HG02938 (cell line): Measurements from ENCODE around the gene PLA2G5.

Experiments
- ATAC-seq: cut with Tn5 transposase; IDR thresholded peaks from one replicate; pipeline ENCODE4 v1.9.1; 2021; ENCODE audit warnings: mild to moderate bottlenecking, moderate library complexity; ENCODE audit not compliant: unreplicated experiment

PLA2G5 gene

DNA sequence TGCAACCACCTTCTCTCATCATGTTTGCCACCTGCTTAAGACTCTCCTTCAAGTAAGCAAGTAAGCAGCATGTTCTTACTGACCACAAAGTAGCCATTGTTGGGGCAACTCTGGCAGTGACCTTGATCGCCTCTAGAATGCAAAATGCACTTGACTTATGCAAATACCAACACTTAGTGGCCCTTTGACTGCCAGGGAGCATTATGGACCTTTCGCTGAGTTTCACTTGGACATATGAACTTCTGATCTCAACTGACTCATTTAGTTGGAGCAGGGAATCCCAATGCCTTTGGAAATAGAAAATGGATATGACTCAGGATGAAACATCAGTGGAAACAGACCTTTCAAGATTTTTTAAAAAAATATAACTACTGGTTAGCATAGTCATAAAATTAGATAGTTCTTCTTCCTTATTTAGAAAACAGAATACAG is 6.1 kb upstream of the PLA2G5 start:
- ATAC-seq = no peak

DNA sequence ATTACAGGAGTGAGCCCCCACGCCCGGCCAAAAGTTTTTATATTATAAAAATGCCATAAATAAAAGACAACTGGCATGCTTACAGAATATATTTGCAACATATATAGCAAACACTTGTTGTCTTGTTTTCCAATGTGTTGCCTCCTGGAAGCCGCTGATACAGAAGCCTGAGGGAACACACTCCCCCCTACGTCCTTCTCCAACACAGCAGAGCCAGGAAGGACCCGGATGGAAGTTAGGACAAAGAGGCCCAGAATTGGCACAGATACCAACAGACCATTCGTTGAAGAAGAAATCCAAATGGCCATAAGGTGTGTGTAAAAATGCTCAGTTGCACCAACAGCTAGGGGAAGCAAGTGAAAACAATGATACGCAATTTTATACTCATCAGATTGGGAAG is 1.3 kb upstream of the PLA2G5 start:
- no peak for ATAC-seq

- no peak for ATAC-seq
Measured at GRCh38 chr1:20070357-20070756, 363 bp downstream of the PLA2G5 start.

GRCh38 chr1:20071416-20071815 is 1.4 kb downstream of the PLA2G5 start:
- ATAC-seq = no peak

- no peak for ATAC-seq
Measured at GRCh38 chr1:20072771-20073170, 2.8 kb downstream of the PLA2G5 start.

DNA sequence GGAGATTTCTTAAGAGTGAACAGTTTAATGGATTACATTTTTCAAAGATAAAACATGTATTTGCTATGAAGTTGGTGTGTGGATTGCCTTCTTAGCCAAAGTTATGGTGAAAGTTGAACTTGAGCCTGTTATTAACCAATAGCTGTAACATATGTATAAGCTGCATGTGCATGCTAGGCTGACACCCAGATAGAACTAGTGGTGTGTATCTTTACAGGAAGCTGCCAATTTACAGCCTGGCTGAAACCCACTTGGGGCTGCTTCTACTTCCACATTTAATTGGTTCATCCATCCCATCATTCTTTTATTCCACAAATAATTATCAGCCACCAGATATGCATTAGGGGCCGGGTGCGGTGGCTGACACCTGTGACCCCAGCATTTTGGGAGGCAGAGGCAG is 3.3 kb downstream of the PLA2G5 start:
- no peak for ATAC-seq

GRCh38 chr1:20074055-20074724 is 4.2 kb downstream of the PLA2G5 start:
- ATAC-seq = no peak

DNA sequence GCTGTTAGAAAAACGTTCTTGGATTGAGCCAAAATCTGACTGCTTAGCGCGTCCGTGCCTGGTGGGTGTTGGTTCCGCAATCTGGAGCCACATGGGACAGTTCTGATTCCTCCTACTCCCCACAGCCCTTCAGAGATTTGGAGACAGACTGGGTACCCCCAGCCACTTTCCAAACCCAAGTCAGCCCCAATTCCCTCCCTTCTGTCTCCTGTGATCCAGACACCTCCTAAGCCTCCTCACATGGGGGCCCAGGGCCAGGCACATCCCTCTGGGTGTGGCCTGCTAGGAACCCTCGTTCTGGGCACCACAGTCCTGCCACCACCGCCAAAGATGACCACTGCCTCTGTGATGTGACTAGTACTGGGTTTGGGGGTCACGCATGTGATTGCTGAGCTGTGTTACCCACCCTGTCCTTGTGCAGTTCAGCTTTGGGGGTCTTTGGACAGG is 4.8 kb downstream of the PLA2G5 start:
- ATAC-seq = no peak

DNA sequence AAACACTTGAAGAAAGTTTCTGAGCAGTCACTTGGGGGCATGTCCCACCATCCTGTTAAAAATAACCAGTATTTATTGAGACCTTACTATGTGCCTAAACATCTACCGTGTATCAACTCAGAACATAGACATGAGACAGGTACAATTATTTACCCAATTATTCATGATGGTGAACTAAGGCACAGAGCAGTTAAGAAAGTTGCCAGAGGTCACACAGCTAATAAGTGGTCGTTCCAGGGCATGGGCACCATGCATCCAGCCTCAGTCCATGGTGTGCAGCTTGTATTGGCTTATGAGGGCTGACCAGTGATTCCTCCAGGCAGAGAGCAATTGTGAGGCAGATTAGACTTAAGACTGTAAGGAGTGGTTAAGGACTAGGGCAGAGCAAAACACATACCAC is 5.4 kb downstream of the PLA2G5 start:
- no peak for ATAC-seq

- no peak for ATAC-seq
Measured at GRCh38 chr1:20076223-20076622, 6.2 kb downstream of the PLA2G5 start.

DNA sequence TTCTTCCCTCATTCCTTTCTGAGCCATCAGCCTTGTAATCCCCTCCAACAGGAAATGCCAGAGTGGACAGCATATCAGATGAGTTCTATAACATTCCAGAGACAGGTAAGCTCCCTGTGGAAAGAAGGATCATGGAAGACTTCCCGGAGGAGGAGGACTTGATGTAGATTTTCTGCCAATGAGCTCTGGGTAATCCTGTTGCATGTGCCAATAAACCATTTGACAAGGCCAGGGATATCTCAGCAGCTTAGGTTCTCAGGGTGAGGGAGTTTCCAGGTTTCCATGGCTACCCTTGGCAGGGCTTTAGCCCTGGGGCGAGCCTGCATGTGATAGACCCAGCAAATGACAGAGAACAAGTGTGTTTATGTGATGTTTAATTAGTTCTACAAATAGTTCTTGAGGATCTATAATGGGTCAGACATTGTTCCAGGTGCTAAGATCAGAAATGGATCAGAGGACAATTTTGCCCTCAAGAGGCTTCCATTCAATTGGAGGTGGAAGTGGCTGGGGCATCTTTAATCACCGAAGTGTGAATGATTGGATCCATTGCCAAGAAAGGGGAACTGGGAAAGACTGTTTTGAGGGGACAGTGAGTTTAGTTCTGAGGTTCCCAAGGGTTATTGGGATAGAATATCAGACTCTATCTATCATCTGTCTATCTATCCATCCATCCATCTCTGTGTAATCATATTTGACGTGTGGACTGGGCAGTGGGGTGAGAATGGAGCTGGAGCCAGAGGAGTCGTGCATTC is 6.9 kb downstream of the PLA2G5 start:
- ATAC-seq = no peak

DNA sequence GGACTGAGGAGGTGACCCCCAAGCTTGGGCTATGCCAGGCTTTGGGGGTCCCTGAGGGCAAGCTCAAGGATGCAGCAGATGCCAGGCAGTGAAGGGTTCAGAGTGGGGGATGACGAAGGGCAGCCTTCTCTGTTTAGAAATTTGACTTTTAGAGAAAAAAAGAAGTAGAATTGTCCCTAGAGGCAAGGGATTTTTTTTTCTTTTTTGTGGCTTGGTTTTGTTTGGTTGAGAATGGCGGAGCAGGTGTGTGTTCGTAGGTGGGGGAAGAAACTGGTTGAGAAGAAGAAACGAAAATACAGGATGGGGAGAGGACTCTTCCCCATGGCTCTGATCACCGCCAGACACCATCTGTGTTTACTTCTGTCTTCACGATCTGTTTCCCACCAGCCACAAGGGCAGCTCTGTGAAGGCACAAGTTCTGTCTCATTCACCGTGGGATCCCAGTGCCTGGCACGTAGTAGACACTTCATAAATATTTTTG is 8.2 kb downstream of the PLA2G5 start:
- no peak for ATAC-seq

- ATAC-seq = no peak
Measured at GRCh38 chr1:20078711-20079110, 8.7 kb downstream of the PLA2G5 start.

- no peak for ATAC-seq
Measured at GRCh38 chr1:20079661-20080305, 9.8 kb downstream of the PLA2G5 start.

GRCh38 chr1:20080441-20081352 is 10.7 kb downstream of the PLA2G5 start:
- ATAC-seq = no peak

DNA sequence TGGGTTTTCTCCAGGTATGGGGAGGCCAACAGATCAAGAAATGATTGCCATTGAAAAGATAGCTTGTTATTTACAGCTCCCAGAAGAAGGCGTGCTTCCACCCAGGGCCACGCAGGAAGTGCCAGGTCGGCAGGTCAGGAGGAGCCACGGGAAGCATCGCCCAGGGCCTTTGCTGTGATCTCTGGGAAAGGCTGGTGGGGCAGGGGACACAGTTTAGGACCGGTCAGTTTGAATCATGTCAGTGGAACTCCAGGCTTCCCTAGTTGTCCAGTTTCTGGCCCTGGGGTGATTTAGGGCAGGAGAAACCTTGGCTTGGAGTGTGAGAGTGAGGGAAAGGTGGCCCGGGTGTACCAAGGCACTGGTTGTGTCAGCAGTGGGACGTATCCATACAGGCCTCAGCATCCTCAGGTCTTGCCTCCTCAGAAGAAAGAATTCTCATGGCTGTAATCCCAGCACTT is 11.4 kb downstream of the PLA2G5 start:
- ATAC-seq = no peak

GRCh38 chr1:20082772-20083171 is 12.8 kb downstream of the PLA2G5 start:
- no peak for ATAC-seq

GRCh38 chr1:20083178-20083944 is 13.4 kb downstream of the PLA2G5 start:
- ATAC-seq = no peak

- no peak for ATAC-seq
Measured at GRCh38 chr1:20086800-20087199, 16.8 kb downstream of the PLA2G5 start.

DNA sequence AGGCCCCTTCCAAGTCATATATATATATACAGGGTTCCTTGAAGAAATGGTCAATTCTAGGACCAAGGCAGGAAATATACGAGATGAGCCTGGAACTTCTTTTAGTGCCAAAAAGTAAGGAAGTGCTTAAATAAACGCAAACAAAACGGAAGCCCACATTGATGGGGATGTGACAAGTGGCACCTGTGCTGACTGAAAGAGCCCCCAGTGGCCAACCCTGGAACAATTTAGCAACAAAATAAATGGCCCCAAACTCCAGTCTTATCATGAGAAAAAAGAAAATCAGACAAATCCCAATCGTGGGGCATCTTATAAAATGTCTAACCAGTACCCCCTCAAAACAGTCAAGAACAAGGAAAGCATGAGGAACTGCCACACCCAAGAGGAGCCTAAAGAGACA is 17.7 kb downstream of the PLA2G5 start:
- ATAC-seq = no peak
